ENCODE results near the gene CCT7.
"Not testable (repeated sequence)": the region's sequence is repeated elsewhere in the genome, so short reads cannot be mapped to it uniquely, and the experiment has no call there.

CCT7 gene

DNA sequence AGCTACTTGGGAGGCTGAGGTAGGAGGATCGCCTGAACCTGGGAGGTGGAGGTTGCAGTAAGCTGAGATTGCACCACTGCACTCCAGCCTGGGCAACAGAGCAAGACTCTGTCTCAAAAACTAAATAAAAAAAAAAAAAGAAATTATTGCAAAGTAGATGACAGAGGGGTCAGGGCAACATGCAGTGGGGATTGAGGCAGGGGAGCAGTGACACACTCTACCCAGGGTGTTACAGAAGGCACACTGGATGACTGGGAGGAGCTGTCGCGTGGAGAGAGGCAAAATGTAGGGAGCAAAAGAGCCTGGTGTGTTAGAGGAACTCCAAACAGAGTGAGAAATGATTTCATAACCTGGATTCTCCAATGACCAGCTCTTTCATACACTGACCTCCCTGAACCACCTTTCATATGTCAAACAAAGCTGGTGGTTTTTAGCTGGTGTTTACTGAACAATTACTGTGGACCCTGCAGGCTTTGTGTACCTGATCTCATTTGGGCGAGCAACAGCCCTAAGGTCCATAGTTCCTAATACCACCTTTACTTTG, 28.1 kb downstream of the CCT7 start:
- TF ChIP-seq, protein P1, sequence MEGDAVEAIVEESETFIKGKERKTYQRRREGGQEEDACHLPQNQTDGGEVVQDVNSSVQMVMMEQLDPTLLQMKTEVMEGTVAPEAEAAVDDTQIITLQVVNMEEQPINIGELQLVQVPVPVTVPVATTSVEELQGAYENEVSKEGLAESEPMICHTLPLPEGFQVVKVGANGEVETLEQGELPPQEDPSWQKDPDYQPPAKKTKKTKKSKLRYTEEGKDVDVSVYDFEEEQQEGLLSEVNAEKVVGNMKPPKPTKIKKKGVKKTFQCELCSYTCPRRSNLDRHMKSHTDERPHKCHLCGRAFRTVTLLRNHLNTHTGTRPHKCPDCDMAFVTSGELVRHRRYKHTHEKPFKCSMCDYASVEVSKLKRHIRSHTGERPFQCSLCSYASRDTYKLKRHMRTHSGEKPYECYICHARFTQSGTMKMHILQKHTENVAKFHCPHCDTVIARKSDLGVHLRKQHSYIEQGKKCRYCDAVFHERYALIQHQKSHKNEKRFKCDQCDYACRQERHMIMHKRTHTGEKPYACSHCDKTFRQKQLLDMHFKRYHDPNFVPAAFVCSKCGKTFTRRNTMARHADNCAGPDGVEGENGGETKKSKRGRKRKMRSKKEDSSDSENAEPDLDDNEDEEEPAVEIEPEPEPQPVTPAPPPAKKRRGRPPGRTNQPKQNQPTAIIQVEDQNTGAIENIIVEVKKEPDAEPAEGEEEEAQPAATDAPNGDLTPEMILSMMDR (IDR thresholded peaks at IDR 0.05; ENCODE audit: insufficient read depth, low read length, missing control alignments), result no peak
- no peak for DNase-seq (ENCODE audit: low read depth, low spot score)
- POLR2A ChIA-PET, result no interaction called here
- CTCF ChIA-PET, result interaction anchor here (1.8 kb wide), 1 partner anchor 85 kb away, joined by 4 read pairs; no protein-coding TSS in a partner anchor
- H3K4me3 ChIP-seq (ENCODE audit: low read depth, low read length), result no peak overlapping the region

DNA sequence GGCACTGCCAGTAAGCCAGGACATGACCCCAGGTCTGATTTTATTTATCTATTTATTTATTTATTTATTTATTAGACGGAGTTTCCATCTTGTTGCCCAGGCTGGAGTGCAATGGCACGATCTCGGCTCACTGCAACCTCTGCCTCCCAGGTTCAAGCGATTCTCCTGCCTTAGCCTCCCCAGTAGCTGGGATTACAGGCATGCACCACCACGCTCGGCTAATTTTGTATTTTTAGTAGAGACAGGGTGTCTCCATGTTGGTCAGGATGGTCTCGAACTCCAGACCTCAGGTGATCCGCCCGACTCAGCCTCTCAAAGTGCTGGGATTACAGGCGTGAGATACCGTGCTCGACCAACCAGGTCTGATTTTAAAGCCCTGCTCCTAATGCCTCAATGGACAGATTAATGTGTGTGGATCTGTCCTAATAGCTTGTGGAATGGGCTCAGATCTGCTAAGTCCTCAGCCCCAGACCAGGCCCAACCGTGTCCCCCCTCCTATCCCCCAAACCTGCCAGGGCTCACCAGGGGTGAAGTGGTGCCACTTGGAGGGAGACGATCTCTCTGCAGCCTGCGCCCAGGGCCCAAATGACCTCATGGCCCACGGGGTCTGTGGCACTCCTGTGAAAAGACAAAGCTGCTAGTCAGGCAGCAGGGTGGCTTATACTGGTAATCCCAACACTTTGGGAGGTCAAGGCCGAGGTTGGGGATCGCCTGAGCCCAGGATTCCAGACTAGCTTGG, 28.8 kb downstream of the CCT7 start:
- H3K4me3 ChIP-seq (ENCODE audit: low read depth, low read length); DNase-seq (ENCODE audit: low read depth, low spot score); POLR2A ChIA-PET: not testable (repeated sequence)
- CTCF ChIA-PET, result interaction anchor here (1.8 kb wide), 1 partner anchor 85 kb away, joined by 4 read pairs; no protein-coding TSS in a partner anchor

DNA sequence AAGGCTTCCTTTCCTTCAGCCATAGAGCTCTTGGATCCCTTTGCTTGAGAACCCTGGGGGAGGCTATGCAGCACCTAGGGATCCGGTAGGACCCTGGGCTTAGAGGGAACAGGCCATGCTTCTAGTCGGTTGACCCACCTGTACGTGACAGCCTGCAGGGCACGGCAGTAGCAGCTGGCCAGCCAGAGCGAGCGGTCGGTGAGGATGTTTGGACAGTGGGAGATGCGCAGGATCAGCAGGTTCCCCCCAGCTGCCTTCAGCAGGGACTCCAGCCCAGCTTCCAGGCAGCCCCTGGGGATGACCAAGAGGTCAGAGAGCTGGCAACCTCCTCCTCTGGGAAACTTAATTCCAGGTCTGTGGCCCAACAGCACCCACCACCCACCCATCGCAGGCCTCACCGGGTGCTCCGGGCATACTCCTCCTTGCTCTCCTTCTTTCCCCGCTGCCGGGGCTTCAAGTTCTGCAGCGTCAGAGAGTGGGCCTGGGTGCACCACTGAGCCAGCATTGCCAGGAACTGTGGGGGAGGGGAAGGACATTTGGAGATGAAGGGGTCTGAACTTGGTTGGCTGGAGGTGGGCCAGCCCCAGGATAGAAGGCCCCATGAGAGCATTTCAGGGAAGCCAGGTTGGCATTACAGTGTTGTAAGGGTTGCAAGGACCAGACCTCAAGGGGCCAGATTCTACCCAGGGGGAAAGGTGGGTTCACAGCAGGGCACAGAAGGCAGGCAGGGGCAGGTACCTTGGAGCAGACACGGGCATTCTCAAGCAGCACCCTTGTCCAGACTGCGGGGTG, 29.6 kb downstream of the CCT7 start:
- no peak overlapping the region for H3K4me3 ChIP-seq (ENCODE audit: low read depth, low read length)
- CTCF ChIA-PET, result no interaction called here
- DNase-seq (ENCODE audit: low read depth, low spot score), result no peak
- TF ChIP-seq, protein P1 (IDR thresholded peaks at IDR 0.05; ENCODE audit: insufficient read depth, low read length, missing control alignments), result no peak
- POLR2A ChIA-PET, result interaction anchor here (0.6 kb wide), 1 partner anchor 12 kb away, joined by 3 read pairs; no protein-coding TSS in a partner anchor

DNA sequence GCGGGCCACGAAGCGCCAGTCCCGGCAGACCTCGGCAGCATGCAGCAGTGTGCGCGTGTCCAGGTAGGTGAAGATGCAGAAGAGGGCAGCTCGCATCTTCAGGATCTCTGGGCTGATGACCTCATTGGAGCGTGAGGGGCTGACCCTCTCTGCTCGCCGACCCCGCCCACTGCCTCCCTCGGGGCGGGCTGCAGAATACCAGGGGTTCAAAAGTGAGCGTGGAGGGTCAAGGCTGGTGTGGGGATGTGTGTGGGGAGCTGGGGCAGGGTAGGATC, 30.2 kb downstream of the CCT7 start:
- POLR2A ChIA-PET, result interaction anchor here (0.6 kb wide), 1 partner anchor 13 kb away, joined by 3 read pairs; no protein-coding TSS in a partner anchor
- CTCF ChIA-PET, result no interaction called here
- no peak overlapping the region for H3K4me3 ChIP-seq (ENCODE audit: low read depth, low read length)
- TF ChIP-seq, protein P1 (IDR thresholded peaks at IDR 0.05; ENCODE audit: insufficient read depth, low read length, missing control alignments), result no peak
- DNase-seq (ENCODE audit: low read depth, low spot score), result no peak

DNA sequence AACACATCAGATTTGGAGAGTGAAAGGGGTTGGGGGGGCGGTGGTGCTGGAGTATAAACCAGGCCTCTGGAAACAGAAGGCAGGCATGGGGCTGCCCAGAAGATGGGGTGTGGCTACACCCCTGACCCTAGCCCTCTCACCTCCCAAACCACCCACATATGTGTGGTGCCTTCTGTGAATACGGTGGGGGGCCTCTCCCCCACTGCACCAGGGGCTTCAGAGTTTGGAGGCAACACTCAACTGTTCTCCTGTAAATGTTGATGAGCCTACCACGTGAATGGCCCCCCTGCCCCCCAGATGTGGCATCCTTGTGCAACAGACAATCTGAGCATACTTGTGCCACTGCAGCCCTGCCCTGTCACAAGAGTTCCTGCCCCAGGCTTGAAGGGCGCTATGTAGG, 30.7 kb downstream of the CCT7 start:
- CTCF ChIA-PET, result no interaction called here
- POLR2A ChIA-PET, result no interaction called here
- TF ChIP-seq, protein P1 (IDR thresholded peaks at IDR 0.05; ENCODE audit: insufficient read depth, low read length, missing control alignments), result no peak
- H3K4me3 ChIP-seq (ENCODE audit: low read depth, low read length), result no peak overlapping the region
- DNase-seq (ENCODE audit: low read depth, low spot score), result no peak

DNA sequence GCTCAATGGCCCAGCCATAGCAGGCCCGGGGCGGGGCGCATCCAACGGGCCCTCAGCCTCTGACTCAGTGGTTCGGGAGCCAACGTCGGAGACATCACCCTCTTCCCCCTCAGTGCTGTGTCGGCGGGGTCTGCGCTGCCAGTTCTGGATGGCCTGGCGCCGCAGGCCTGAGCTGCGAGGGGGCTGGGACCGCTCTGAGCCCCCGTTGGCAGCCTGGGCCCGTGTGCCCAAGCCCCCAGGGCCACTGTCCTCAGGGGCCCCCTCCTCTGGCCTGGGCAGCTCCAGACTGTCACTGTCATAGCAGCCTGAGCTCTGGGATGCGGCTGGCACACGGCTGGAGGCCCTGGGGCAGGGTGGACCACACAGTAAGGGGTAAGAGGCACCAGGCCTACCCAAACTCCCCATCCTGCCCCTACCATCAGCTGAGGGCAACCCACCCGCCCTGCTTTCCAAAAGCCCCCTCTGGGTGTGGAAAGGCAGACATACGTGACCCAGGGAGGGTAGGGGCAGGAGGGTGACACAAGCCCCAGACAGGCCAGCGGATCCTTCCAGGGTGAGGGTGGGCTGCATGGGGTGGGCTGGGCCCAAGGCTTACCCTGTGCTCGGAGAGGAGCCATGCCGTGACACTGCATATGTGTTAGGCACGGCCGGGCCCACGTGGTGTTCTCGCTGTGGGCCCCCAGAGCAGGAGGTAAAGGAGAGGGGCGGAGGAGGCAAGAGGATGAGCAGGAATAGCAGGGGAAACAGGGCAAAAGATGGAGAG, 31.4 kb downstream of the CCT7 start:
- ChIA-PET POLR2A (no interaction called here), CTCF (no interaction called here)
- no peak overlapping the region for H3K4me3 ChIP-seq (ENCODE audit: low read depth, low read length)
- no peak for DNase-seq (ENCODE audit: low read depth, low spot score)
- TF ChIP-seq, protein P1 (IDR thresholded peaks at IDR 0.05; ENCODE audit: insufficient read depth, low read length, missing control alignments), result no peak
